Measurements from ENCODE around the gene TDRD10.
A peak's percentile ranks its signal among the peaks of the same experiment; 100 is the strongest.

TDRD10 gene

GRCh38 chr1:154583773-154584172 is 81.8 kb downstream of the TDRD10 start:
- DNase-seq = peak in 1 of 2 experiments; percentile 37

GRCh38 chr1:154584267-154584994 is 82.4 kb downstream of the TDRD10 start:
- DNase-seq = no peak

- DNase-seq = no peak
Observed at GRCh38 chr1:154586231-154586630, 84.2 kb downstream of the TDRD10 start.

DNA sequence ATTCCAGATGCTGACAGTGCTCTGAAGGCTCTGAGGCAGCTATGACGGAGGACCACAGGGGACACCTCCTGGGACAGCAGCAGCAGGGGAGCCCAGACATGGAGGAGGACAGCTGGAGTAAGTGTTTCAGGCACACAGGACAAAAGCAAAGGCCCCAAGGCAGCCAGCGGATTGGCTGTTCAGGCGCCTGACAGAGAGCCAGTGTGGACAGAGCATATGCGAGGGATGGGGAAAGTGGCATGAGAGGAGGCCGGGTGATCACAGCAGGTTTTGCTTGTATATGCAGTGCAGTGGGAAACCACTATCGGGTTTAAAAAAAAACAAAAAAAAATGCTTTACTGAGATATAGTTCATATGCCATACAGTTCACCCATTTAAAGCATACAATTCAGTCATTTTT is 84.6 kb downstream of the TDRD10 start:
- DNase-seq = no peak

GRCh38 chr1:154589780-154590179 is 87.8 kb downstream of the TDRD10 start:
- DNase-seq = no peak

GRCh38 chr1:154590756-154591155 is 88.7 kb downstream of the TDRD10 start:
- DNase-seq = no peak

- DNase-seq = no peak
Observed at GRCh38 chr1:154591206-154591605, 89.2 kb downstream of the TDRD10 start.

GRCh38 chr1:154593390-154593789 is 91.4 kb downstream of the TDRD10 start:
- DNase-seq = no peak

DNA sequence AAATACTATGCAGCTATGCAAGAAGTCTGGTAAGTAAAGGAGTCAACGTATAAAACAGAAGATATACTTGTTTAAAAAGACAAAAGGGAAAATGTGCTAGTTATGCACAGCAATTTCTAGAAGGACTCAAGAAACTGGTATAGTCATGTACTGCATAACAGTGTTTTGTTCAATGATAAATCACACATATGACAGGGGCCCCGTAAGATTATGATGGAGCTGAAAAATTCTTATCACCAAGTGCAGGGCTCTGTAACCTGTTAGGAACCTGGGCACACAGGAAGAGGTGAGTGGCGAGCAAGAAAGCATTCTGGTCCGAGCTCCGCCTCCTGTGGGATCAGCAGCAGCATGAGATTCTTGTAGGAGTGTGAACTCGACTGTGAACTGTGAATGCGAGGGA is 92.8 kb downstream of the TDRD10 start:
- DNase-seq = no peak

DNA sequence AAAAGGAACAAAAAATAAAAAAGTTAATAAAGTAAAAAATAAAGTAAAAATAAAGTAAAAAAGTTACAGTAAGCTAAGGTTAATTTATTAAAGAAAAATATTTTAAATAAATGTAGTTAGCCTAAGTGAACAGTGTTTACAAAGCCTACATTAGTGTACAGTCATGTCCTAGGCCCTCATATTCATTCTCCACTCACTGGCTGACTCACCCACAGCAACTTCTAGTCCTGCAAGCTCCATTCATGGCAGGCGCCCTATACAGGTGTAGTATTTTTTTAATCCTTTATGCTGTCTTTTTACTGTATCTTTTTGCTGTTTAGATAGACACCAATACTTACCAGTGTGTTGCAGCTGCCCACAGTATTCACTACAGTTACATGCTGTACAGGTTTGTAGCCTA is 93.6 kb downstream of the TDRD10 start:
- DNase-seq = no peak

Measured in NCI-H446 (cell line).